A673 (cell line): ENCODE data around the gene CSPG5. TPM values are rescaled to one million over a fixed set of nuclear protein-coding genes. Genes with fewer than 3 reads are reported as not detected.

ENCODE experiments used
- BruUV-seq: library from RNA; stranded (reverse); fragments of 400-500 nt; replicated peaks from 2 replicates; lab custom pipeline; 2021; lab: Mats Ljungman, UMichigan
- CTCF ChIA-PET: fragments of 300-600 bp; sonication (Branson Sonifier 250); formaldehyde crosslinking; loops from one replicate; lab custom pipeline; 2022; ENCODE audit warnings: antibody characterized with exemption; lab: Charles Lee
- POLR2A ChIA-PET: fragments of 300-600 bp; sonication (Branson Sonifier 250); formaldehyde crosslinking; loops from one replicate; lab custom pipeline; 2022; ENCODE audit warnings: antibody characterized with exemption; ENCODE audit not compliant: low non-redundant PET; lab: Charles Lee
- DNase-seq: peaks from one replicate; pipeline ENCODE4 v3.0.0-alpha.2; 2015; ENCODE audit warnings: low spot score
- H3K27ac ChIP-seq: fragments of 200-600 bp; sonication (generic); 2 replicates; pipeline ENCODE4 v1.5.1; 2016; ENCODE audit warnings: mixed run types, low read depth, mild to moderate bottlenecking, mixed read lengths, antibody characterized with exemption, low read length; ENCODE audit not compliant: poor library complexity, severe bottlenecking
- H3K27me3 ChIP-seq: fragments of 200-600 bp; sonication (generic); replicated peaks from 2 replicates; pipeline ENCODE4 v1.6.1; 2017; ENCODE audit warnings: mixed run types, low read depth, mild to moderate bottlenecking, mixed read lengths, antibody characterized with exemption, low read length; ENCODE audit not compliant: insufficient read depth, poor library complexity
- H3K36me3 ChIP-seq: fragments of 200-600 bp; sonication (generic); 2 replicates; pipeline ENCODE4 v1.6.1; 2016; ENCODE audit warnings: mixed run types, mild to moderate bottlenecking, mixed read lengths, antibody characterized with exemption, low read length; ENCODE audit not compliant: insufficient read depth, poor library complexity, severe bottlenecking
- H3K4me1 ChIP-seq: fragments of 200-600 bp; sonication (generic); 2 replicates; pipeline ENCODE4 v1.6.1; 2017; ENCODE audit warnings: mixed run types, mild to moderate bottlenecking, mixed read lengths, antibody characterized with exemption, low read length; ENCODE audit not compliant: insufficient read depth, poor library complexity, severe bottlenecking
- H3K4me3 ChIP-seq: fragments of 200-600 bp; sonication (generic); 2 replicates; pipeline ENCODE4 v1.5.1; 2016; ENCODE audit warnings: low read depth, mixed run types, mild to moderate bottlenecking, mixed read lengths, low read length; ENCODE audit not compliant: poor library complexity, severe bottlenecking
- H3K9me3 ChIP-seq: fragments of 200-600 bp; sonication (generic); 2 replicates; pipeline ENCODE4 v1.6.1; 2016; ENCODE audit warnings: mixed run types, low read depth, mild to moderate bottlenecking, mixed read lengths, antibody characterized with exemption, low read length; ENCODE audit not compliant: poor library complexity, severe bottlenecking
- EZH2 ChIP-seq: fragments of 200-600 bp; sonication (generic); IDR thresholded peaks from 2 replicates; pipeline ENCODE4 v1.6.1; 2017; ENCODE audit warnings: borderline replicate concordance, low read depth, mild to moderate bottlenecking, mixed read lengths, antibody characterized with exemption, low read length; ENCODE audit not compliant: poor library complexity, severe bottlenecking
- intact Hi-C: fragments of 100-400 bp; cut with micrococcal nuclease; formaldehyde crosslinking; loops from one replicate; pipeline ENCODE4 v1.10.0; 2022; ENCODE audit not compliant: unreplicated experiment
- total RNA-seq: library from RNA; stranded (reverse); gene quantifications from 2 replicates; pipeline ENCODE4 v1.2.3, GENCODE V29; 2021
- TF ChIP-seq, protein P1 (sequence below): fragments of 300-800, 200-600 bp; sonication (generic); conservative IDR thresholded peaks from 2 replicates; pipeline ENCODE4 v1.5.1; 2017; ENCODE audit warnings: low read depth, mild to moderate bottlenecking, antibody characterized with exemption, low read length, moderate library complexity, mixed read lengths

The CSPG5 gene
- total RNA-seq, 1 experiment from 2014 or later, result 21.7 TPM

DNA sequence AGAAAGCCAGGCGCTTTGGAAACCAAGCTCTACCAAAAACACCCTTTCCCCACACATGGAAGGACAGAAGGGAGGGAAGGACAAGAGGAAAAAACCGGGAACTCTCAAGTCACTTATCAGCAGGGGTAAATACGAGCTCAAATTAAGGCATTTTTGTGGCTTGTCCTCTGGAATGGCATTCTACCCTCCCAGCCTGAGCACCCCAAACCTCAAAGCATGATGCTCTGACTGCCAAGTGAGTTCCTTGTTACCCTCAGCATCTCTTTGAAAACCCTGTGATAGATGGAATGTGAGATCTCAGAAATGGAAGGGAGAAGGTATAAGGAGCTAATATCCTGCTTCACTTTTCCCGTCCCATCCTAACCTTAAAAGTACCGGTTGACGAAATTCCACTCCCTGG lies 8.1 kb upstream of the CSPG5 start:
- Histone ChIP-seq H3K9me3 (no peaks in the 10 kb centered on the region), H3K4me1 (no peaks in the 10 kb centered on the region), H3K4me3 (no peak overlapping the region), H3K27ac (no peak overlapping the region), H3K27me3 (no peaks in the 10 kb centered on the region), H3K36me3 (peaks cover 60% of the 10 kb centered on the region)
- BruUV-seq, result TSS peak; percentile 59
- DNase-seq, result no peak
- POLR2A ChIA-PET, result no interaction called here
- CTCF ChIA-PET, result no interaction called here
- intact Hi-C loops, result no loop called here
- no peak for TF ChIP-seq EZH2
- TF ChIP-seq, protein P1, sequence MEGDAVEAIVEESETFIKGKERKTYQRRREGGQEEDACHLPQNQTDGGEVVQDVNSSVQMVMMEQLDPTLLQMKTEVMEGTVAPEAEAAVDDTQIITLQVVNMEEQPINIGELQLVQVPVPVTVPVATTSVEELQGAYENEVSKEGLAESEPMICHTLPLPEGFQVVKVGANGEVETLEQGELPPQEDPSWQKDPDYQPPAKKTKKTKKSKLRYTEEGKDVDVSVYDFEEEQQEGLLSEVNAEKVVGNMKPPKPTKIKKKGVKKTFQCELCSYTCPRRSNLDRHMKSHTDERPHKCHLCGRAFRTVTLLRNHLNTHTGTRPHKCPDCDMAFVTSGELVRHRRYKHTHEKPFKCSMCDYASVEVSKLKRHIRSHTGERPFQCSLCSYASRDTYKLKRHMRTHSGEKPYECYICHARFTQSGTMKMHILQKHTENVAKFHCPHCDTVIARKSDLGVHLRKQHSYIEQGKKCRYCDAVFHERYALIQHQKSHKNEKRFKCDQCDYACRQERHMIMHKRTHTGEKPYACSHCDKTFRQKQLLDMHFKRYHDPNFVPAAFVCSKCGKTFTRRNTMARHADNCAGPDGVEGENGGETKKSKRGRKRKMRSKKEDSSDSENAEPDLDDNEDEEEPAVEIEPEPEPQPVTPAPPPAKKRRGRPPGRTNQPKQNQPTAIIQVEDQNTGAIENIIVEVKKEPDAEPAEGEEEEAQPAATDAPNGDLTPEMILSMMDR, result no peak

DNA sequence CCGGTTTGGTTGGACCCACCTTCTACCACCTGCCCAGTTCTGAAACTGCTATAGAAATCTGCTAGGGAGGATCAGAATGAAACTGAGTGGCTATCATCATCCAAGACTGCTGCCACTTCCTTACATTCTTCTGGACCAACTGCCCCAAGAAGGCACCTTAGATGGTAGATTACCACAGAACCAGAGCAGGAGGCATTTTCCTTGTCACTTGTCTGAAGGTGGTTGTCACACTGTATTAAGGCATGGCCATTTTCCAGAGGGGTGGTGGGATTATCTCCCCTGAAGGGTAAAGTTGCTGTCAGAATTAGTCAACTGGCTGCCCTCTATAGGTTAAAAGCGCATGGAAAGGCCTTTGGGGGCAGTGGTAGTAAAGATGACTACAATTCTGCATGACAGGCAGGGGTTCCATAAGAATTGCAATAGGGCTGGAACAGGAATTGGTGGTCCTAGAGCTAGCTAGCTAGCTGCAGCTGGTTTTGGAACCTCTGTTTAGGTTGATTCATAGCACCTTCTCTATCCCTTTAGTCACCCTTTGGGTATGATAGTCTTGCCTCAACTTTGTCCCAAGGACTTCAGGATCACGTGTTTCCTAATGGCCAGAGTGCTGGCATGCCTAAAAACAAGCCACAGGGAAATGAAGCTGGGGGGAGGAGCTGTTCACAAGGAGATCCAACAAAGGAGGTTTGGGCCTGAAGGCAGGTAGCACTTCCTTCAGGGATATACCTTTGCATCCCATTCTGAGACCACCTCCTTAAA lies 4.8 kb upstream of the CSPG5 start:
- Histone ChIP-seq H3K9me3 (no peaks in the 10 kb centered on the region), H3K27ac (no peak overlapping the region), H3K4me1 (no peaks in the 10 kb centered on the region), H3K4me3 (no peak overlapping the region), H3K27me3 (no peaks in the 10 kb centered on the region), H3K36me3 (peaks cover 36% of the 10 kb centered on the region)
- CTCF ChIA-PET, result no interaction called here
- POLR2A ChIA-PET, result no interaction called here
- no peak for DNase-seq
- TF ChIP-seq, protein P1, result no peak
- TF ChIP-seq EZH2, result no peak
- no TSS peak for BruUV-seq
- intact Hi-C loops, result no loop called here

DNA sequence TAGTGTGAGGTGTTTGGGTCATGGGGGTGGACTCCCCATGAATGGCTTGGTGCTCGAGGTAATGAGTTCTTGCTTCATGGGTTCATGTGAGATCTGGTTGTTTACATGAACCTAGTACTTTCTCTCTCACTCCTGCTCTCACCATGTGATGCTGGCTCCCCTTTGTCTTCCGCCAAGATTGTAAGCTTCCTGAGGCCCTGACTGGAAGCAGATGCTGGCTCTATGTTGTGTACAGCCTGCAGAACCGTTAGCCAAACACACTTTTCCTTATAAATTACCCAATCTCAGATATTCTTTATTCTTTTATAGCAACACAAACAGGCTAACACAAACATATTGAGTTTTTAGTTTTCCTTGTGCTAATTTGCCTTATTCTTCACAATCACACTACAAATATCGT lies 3.2 kb upstream of the CSPG5 start:
- Histone ChIP-seq H3K27me3 (no peaks in the 10 kb centered on the region), H3K27ac (peak overlapping the region; percentile 30), H3K4me1 (peaks cover 3% of the 10 kb centered on the region), H3K9me3 (no peaks in the 10 kb centered on the region), H3K36me3 (peaks cover 22% of the 10 kb centered on the region), H3K4me3 (no peak overlapping the region)
- TF ChIP-seq, protein P1, result no peak
- DNase-seq, result no peak
- CTCF ChIA-PET, result no interaction called here
- BruUV-seq, result no TSS peak
- POLR2A ChIA-PET, result no interaction called here
- intact Hi-C loops, result no loop called here
